ENCODE results near the gene SUCLG2.

The SUCLG2 gene

DNA sequence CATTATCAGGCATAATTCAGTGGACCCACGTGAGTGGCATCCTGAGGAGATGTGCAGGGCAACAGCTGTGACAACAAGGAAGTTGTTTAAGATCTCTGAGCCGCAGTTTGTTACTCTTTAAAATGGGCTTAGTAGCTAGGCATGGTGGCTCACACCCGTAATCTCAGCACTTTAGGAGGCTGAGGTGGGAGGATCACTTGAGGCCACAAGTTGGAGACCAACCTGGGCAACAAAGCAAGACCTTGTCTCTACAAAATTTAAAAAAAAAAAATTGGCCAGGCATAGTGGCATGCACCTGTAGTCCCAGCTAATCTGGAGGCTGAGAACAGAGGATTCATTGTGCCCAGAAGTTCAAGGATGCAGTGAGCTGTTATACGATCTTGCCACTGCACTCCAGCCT lies 12.2 kb downstream of the SUCLG2 start:
- H3K27ac Mint-ChIP-seq: no peak overlapping the region
- H3K27me3 Mint-ChIP-seq: no peaks in the 10 kb centered on the region
- DNase-seq: no peak
- H3K36me3 Mint-ChIP-seq: peaks cover 66% of the 10 kb centered on the region
- peaks cover 24% of the 10 kb centered on the region for H3K4me1 Mint-ChIP-seq
- no peak overlapping the region for H3K4me3 Mint-ChIP-seq
- CTCF ChIA-PET: no interaction called here
- peaks cover 7% of the 10 kb centered on the region for H3K9me3 Mint-ChIP-seq

DNA sequence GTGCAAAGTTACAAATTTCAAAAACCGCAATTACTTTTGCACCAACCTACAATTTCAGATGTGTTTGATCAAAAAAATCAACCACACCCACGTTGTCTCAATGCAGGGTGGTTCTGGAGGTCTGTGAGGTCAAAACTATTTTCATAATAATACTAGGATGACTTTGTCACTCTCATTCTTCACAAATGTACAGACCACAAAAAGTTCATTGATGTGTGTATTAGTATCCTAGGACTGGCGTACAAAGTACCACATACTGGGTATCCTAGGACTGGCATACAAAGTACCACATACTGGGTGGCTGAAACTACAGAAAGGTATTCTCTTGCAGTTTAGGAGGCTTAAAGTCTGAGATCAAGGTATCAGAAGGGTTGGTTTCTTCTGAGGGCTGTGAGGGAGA lies 13.0 kb downstream of the SUCLG2 start:
- Mint-ChIP-seq H3K4me1 (peaks cover 24% of the 10 kb centered on the region), H3K36me3 (peaks cover 66% of the 10 kb centered on the region), H3K27me3 (no peaks in the 10 kb centered on the region), H3K4me3 (no peak overlapping the region), H3K9me3 (peaks cover 3% of the 10 kb centered on the region), H3K27ac (no peak overlapping the region)
- CTCF ChIA-PET: no interaction called here
- DNase-seq: no peak

DNA sequence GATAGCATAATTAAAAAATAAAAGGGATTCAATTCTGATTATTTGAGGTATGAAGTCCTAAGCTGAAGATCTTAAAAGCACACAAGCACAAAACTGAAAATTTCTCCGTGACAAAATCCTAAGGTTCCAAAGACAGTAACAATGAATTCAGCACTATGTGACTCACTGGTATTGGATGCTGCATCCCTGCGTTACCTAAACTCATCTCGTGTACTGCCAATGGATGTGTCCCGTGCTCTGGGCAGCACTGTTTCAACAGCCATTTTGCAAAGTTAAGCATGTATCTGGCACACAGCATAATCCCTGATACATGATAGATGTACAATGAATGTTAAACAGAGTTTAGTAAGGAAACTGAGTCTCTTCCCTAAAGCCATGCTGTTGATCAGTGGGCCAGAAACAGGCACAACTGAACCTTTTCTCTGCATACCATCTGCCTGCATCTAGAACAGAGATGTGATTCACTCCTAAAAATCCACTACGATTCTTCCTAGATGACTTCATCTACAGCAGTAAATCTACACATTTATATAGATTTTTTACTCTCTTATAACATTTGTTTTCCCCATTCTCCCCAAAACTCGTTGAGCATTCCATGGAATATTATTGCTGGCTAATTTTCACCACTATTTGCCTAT lies 14.3 kb downstream of the SUCLG2 start:
- no peak overlapping the region for H3K4me3 Mint-ChIP-seq
- H3K27me3 Mint-ChIP-seq: no peaks in the 10 kb centered on the region
- H3K27ac Mint-ChIP-seq: no peak overlapping the region
- no peak for DNase-seq
- CTCF ChIA-PET: no interaction called here
- peaks cover 67% of the 10 kb centered on the region for H3K36me3 Mint-ChIP-seq
- H3K9me3 Mint-ChIP-seq: peaks cover 3% of the 10 kb centered on the region
- H3K4me1 Mint-ChIP-seq: peaks cover 26% of the 10 kb centered on the region

DNA sequence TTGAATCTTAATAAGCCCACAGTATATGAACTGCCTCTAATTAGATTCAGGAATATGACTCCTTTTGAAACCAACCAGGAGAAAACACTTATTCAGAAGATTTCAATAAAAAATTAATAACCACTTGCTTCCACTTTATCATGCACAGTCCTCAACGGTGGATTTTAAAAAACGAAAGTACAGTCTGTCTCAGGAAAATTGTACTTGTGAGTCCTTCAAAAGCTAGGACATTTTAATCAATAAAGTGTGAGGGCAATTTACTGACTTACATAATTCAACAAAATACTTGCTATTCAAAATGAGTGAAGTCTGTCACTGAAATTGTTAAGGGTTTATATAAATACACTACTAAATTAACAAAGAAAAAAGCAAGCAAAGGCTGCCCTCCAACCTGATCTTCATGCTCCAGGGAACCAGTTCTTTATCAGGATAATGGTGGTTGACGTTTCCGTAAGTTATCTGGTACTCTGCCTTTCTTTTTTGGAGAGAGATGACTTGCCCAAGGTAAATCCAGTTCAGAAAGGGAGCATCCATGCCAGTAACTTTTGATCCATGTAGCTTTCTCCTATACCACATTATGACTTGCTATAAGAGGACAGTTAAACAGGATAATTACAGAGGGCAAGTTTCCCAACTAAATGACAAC lies 17.0 kb downstream of the SUCLG2 start:
- Mint-ChIP-seq H3K4me1 (peaks cover 26% of the 10 kb centered on the region), H3K9me3 (no peaks in the 10 kb centered on the region), H3K27me3 (no peaks in the 10 kb centered on the region), H3K36me3 (peaks cover 51% of the 10 kb centered on the region), H3K27ac (no peak overlapping the region), H3K4me3 (no peak overlapping the region)
- DNase-seq: no peak
- CTCF ChIA-PET: no interaction called here

DNA sequence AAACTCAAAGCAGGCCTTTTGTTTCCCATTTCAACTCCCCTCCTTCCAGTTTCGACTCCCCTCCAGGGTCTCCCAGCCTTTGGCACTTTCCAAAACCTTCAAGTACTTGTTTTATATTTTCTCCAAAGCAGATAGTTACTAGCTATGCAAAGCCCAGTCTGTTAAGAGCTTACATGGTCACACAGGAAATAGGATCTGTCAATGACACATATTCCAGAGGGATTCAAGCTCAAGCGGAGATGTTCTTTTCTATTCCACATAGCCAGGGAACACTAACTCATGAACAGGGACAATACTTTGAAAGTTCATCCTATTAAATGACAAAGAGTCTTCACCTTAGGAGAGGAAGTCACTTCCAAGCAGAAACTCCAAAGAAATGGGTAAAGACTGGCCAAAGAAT lies 18.6 kb downstream of the SUCLG2 start:
- DNase-seq: no peak
- Mint-ChIP-seq H3K27me3 (no peaks in the 10 kb centered on the region), H3K4me3 (no peak overlapping the region), H3K4me1 (peaks cover 20% of the 10 kb centered on the region), H3K9me3 (no peaks in the 10 kb centered on the region), H3K36me3 (peaks cover 49% of the 10 kb centered on the region), H3K27ac (no peak overlapping the region)
- CTCF ChIA-PET: no interaction called here

DNA sequence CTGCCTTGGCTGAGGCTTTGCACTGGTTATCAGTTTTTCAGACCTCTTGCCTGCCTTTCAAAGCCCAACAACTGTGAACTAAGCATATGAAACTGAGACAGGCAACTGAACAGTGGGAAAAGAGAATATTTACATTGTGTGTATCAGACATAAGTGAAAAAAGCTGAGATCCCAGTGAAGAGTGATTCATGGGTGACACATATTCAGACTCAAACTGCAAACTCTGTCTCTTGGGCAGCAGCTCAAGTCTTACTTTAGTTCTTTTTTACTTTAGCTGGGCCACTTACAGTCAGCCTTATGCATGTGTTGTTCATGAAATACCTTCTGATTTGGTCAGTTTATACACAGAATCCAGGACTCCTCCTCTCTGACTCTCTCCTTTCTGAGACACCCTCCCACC lies 19.2 kb downstream of the SUCLG2 start:
- CTCF ChIA-PET: no interaction called here
- Mint-ChIP-seq H3K9me3 (no peaks in the 10 kb centered on the region), H3K36me3 (peaks cover 46% of the 10 kb centered on the region), H3K4me1 (peaks cover 20% of the 10 kb centered on the region), H3K27me3 (no peaks in the 10 kb centered on the region), H3K4me3 (no peak overlapping the region), H3K27ac (no peak overlapping the region)
- no peak for DNase-seq

DNA sequence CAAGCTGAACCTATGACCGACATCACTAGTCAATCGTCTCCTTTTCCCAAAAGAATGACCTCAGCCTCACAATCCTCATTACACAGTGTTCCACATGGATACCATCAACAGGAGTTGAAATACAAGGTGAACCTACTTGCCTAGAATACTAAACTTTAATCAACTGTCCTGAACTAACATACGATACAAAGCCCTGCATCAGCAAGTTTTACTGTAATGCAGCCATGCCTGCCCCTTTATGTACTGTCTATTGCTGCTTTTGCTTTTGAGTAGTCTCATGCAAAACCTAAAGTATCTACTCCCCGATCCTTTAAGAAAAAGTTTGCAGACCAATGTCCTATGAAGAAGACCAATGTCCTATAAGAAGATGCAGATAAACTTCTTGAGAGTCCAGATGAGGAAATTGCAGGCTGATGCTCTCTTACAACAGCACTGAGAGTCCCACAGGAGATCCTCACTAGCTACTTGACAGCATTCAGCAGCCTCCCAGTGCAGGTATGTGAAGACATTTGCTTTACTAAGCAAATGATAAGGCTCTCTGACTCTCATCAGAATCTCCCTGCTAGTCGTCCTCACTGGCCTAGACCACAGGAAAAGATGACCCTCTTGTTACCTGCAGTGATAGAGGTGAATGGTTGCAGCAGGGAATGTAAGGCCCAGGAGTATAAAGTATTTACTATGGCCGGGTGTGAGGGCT lies 23.6 kb downstream of the SUCLG2 start:
- Mint-ChIP-seq H3K27me3 (no peaks in the 10 kb centered on the region), H3K9me3 (no peaks in the 10 kb centered on the region), H3K4me3 (no peak overlapping the region), H3K4me1 (peaks cover 6% of the 10 kb centered on the region), H3K36me3 (peaks cover 42% of the 10 kb centered on the region), H3K27ac (no peak overlapping the region)
- DNase-seq: no peak
- CTCF ChIA-PET: no interaction called here

DNA sequence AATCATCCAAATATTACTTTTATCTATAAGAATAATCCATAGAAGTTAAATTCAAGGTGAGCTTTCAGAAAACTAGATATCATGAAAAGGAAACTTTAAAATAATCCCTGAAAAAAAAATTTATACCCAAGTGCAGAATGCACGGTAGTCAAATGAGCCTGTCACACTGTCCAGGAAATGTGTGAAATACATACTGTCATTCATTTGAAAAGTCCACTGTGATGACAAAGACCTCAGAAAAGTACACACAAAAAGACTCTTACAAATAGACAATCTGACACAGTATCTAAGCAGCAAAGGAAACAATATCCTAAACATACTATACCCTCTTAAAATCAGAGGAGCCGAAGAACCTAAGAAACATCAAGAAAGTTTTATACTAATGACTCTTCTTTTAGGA lies 29.7 kb downstream of the SUCLG2 start:
- CTCF ChIA-PET: no interaction called here
- peaks cover 54% of the 10 kb centered on the region for H3K36me3 Mint-ChIP-seq
- no peak for DNase-seq
- H3K4me3 Mint-ChIP-seq: no peak overlapping the region
- no peaks in the 10 kb centered on the region for H3K9me3 Mint-ChIP-seq
- peaks cover 2% of the 10 kb centered on the region for H3K4me1 Mint-ChIP-seq
- H3K27ac Mint-ChIP-seq: no peak overlapping the region
- H3K27me3 Mint-ChIP-seq: no peaks in the 10 kb centered on the region

DNA sequence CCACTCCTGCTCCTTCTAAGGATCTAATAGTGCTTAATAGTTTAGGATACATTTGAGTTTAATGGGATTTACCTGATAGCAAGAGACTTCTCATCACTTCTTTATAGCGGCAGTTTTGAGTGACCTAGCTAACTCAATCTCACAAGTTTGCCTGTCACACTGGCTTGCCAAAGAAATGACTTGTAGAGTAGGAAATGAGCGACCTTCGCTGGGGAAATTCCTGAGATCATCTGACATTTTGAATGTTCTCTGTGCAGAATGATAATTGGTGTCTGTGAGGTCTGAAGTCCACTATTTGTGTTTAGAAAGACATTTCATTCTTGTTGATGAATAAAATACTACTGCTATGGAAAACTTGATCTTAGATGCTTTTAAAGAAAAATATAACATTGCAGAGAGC lies 30.3 kb downstream of the SUCLG2 start:
- peaks cover 2% of the 10 kb centered on the region for H3K4me1 Mint-ChIP-seq
- H3K27me3 Mint-ChIP-seq: no peaks in the 10 kb centered on the region
- no peaks in the 10 kb centered on the region for H3K9me3 Mint-ChIP-seq
- no peak overlapping the region for H3K27ac Mint-ChIP-seq
- no peak for DNase-seq
- peaks cover 56% of the 10 kb centered on the region for H3K36me3 Mint-ChIP-seq
- no peak overlapping the region for H3K4me3 Mint-ChIP-seq
- CTCF ChIA-PET: no interaction called here

DNA sequence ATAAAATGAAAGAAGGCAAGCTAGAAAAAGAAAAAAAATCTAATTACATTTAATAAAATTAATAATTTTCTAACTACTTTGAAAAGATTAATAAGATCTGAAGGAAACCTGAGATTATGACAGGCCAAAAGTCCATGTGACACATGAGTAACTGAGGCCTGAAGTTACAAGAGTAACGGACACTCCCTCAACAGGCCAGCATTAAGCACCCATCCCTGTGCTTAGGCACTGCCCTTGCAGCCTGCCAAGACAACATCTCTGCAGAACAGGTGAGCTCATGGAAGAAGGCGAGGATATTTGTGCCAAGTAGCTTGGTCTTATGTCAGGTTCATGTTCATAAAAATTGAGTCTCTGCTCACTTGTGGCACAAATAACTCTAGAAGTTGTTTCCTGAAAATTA lies 31.8 kb downstream of the SUCLG2 start:
- no peak for DNase-seq
- CTCF ChIA-PET: no interaction called here
- Mint-ChIP-seq H3K9me3 (no peaks in the 10 kb centered on the region), H3K4me3 (no peak overlapping the region), H3K4me1 (peaks cover 2% of the 10 kb centered on the region), H3K27me3 (no peaks in the 10 kb centered on the region), H3K36me3 (peaks cover 61% of the 10 kb centered on the region), H3K27ac (no peak overlapping the region)

DNA sequence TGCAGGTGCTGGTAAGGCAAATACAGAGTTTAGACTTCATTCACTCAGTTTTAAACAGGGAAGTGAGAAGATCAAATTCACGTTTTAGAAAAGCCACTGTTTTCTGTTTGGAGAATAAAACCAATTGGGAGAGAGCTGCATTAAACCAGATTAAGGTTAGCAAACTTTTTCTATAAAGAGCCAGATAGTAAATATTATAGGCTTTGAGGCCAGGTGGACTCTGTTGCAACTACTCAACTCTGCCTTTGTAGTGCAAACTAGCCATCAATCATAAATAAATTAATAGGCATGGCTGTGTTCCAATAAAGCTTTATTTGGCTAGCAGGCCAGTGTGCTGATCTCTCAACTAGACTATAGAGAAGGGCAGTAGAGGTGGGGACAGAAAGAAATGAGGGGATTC lies 33.5 kb downstream of the SUCLG2 start:
- H3K9me3 Mint-ChIP-seq: no peaks in the 10 kb centered on the region
- peaks cover 67% of the 10 kb centered on the region for H3K36me3 Mint-ChIP-seq
- H3K27me3 Mint-ChIP-seq: no peaks in the 10 kb centered on the region
- H3K27ac Mint-ChIP-seq: no peak overlapping the region
- peaks cover 2% of the 10 kb centered on the region for H3K4me1 Mint-ChIP-seq
- no peak overlapping the region for H3K4me3 Mint-ChIP-seq
- CTCF ChIA-PET: no interaction called here
- no peak for DNase-seq

DNA sequence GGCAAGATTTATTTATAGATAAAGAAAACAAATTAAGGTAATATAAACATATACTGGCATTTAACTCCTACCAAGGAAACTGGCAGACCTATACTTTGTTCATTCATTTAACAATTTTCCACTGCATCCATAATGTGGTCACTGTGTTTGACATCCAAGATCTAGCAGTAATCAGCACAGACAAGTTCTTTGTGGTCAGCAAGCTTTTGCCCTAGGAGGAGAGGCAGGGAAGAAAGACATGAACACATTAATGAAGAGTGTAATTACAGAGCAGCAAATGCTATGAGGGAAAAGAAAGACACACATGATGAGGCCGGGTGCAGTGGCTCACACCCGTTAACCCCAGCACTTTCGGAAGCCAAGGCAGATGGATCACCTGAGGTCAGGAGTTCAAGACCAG lies 34.4 kb downstream of the SUCLG2 start:
- Mint-ChIP-seq H3K4me1 (peaks cover 2% of the 10 kb centered on the region), H3K36me3 (peaks cover 70% of the 10 kb centered on the region), H3K27ac (no peak overlapping the region), H3K9me3 (no peaks in the 10 kb centered on the region), H3K4me3 (no peak overlapping the region), H3K27me3 (no peaks in the 10 kb centered on the region)
- DNase-seq: no peak
- CTCF ChIA-PET: interaction anchor here (0.6 kb wide), 1 partner anchor 23 kb away, joined by 3 read pairs; no protein-coding TSS in a partner anchor

DNA sequence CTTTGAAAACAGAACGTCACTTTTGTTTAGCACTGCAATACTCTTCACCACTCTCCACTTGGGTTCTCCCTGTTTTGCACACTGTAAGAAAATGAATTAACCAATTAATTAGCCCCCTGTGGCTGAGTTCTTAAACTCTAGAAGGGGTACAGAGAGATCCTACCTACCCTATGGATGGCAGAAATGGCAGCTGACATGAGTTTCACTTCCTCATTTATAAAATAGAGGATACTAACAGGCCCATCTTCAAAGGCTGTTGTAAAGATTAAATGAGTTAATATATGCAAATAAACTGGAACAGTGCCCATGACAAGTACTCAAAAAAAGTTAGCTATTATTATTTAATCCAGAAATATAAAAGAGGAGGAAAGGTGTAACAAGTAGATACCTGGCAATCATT lies 36.9 kb downstream of the SUCLG2 start:
- no peak for DNase-seq
- no peaks in the 10 kb centered on the region for H3K27me3 Mint-ChIP-seq
- CTCF ChIA-PET: no interaction called here
- H3K4me3 Mint-ChIP-seq: no peak overlapping the region
- H3K36me3 Mint-ChIP-seq: peaks cover 77% of the 10 kb centered on the region
- peaks cover 2% of the 10 kb centered on the region for H3K4me1 Mint-ChIP-seq
- H3K27ac Mint-ChIP-seq: no peak overlapping the region
- H3K9me3 Mint-ChIP-seq: no peaks in the 10 kb centered on the region

DNA sequence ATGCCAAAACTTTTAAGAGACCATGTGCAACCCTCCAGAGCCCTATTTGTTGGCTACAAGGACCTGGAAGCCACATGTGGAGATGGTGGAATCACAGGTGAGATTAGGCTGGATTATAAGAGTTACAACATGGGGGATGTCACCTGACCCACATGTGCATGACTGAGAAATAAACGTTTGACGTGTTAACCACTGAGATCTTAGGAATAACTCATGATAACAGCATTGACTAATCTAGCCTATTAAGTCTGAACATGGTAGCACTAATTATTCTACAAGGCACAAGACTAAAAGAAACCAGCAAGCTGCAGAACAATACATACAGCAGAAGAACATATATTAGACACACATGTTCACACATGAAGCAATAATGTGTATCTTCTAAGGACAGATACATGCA lies 38.4 kb downstream of the SUCLG2 start:
- H3K4me1 Mint-ChIP-seq: peaks cover under 1% of the 10 kb centered on the region
- no peaks in the 10 kb centered on the region for H3K27me3 Mint-ChIP-seq
- no peak overlapping the region for H3K4me3 Mint-ChIP-seq
- CTCF ChIA-PET: no interaction called here
- peaks cover 73% of the 10 kb centered on the region for H3K36me3 Mint-ChIP-seq
- no peaks in the 10 kb centered on the region for H3K9me3 Mint-ChIP-seq
- no peak overlapping the region for H3K27ac Mint-ChIP-seq
- no peak for DNase-seq

DNA sequence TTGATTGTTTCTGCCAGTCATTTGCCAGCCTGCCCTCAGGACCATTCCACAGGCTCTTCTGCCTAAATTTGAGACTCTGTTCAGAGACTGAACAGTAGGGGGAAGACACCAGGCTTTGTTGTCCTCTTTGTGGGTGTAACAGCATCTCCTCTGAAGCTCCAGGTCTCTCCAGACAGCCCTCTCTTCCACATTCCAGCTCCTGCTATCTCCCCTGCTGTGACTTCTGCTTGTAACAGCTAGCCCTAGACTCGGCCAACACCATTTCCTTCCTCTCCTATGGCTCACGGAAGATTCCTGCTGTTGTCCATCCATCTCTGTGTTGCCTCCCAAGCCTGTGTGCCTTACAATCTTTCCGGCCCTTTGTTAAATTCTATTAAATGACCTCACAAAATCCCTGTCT lies 40.2 kb downstream of the SUCLG2 start:
- CTCF ChIA-PET: no interaction called here
- Mint-ChIP-seq H3K4me1 (peaks cover 2% of the 10 kb centered on the region), H3K4me3 (no peak overlapping the region), H3K27me3 (no peaks in the 10 kb centered on the region), H3K27ac (no peak overlapping the region), H3K9me3 (no peaks in the 10 kb centered on the region), H3K36me3 (peaks cover 77% of the 10 kb centered on the region)
- DNase-seq: no peak

All from activated naive CD4-positive, alpha-beta T cell treated with anti-CD3 and anti-CD28 coated beads, Interleukin-2, amount 10 ng/mL, durations not matched to agents 7 days and 5 days (primary cell).